T47D (cell line): ENCODE data around the gene TMEM201.

Source experiments
- DNase-seq, 2 experiments: peaks; one replicate each; pipeline versions ENCODE4 v3.0.0 to v3.0.0-alpha.2; 2011 to 2012; ENCODE audit warnings: low read depth in 1 of 2, low spot score in 1 of 2
- JUND ChIP-seq: IDR thresholded peaks from 2 replicates; pipeline ENCODE4 v1.6.1; 2012; ENCODE audit warnings: low read depth
- in situ Hi-C: cut with HindIII; loops from 2 replicates; pipeline ENCODE4 v1.10.0; 2016; ENCODE audit warnings: low sequenced_read_pairs, low pct_unique_long_range_greater_than_20kb

The TMEM201 gene

DNA sequence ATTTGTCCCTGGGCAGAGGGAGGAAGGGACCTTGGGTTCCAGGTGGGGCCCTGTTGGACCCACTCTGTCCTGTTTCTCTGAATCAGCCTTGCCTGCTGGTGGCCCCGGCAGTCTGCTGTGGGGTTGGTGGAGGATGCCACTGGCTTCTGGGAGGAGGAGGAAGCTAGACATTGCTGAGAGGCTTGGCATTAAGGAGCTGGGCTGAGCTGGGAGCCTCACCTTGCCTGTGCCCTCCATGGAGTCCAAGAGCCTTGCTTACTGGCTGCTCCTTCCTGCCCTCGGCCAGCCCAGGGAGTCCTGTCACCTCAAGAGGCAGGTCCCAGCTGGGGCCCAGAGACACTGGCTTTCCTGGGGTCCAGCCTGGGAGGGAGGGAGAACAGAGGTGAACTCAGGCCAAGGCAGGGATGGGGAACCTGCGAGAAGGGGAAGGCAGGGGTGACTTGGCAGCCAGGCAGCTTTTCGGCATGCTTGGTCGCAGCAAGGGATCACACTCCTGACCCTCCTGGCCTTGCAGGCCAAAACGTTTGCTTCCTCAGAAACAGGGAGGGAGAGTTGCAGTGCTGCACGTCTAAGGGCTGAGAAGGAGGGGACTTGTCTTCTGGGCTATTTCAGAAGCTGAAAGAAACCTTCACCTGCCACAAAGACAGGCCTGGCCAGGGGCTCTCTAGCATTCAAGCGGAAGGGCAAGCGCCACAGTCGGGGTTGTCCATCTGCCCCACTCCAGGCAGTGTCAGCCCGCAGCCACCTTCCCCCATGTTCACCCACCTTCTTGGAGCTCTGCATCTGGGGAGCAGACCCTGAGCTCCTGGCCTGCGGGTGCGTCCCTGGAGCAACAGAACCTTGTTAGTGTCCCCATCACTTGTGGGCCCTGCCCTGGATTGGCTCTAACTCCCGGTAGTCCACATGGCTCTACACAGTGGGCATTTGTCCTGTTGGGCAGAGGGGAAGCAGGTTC is 8.9 kb downstream of the TMEM201 start:
- no peak for TF ChIP-seq JUND
- no peak for DNase-seq
- in situ Hi-C loops = no loop called here

DNA sequence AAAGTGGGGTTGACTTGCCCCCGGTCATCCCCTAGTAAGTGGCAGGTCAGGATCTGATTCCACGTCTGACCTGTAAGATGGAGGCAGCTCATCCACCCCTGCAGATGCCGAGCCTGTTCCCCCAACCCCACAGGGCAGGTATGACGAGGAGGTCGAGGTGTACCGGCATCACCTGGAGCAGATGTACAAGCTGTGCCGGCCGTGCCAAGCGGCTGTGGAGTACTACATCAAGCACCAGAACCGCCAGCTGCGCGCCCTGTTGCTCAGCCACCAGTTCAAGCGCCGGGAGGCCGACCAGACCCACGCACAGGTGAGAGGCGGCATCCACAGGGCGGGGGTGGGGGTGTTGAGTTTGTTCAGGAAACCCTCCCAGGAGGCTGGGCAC is 9.6 kb downstream of the TMEM201 start:
- TF ChIP-seq JUND = no peak
- in situ Hi-C loops = no loop called here
- DNase-seq = no peak

DNA sequence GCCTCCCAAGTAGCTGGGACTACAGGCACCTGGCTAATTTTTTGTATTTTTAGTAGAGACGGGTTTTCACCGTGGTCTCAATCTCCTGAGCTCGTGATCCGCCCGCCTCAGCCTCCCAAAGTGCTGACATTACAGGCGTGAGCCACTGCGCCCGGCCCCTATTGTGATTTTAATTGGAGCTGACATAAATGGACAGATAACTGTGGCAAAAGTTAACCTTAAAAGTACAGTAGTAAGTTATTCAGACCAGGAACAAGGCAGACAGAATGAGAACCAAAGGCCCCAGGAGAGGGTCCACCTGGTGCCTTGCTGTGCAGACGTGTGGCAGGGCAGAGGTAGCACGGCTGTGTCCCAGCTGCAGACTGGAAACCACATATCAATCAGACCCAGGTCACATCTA is 11.0 kb downstream of the TMEM201 start:
- no peak for DNase-seq
- TF ChIP-seq JUND = no peak
- in situ Hi-C loops = no loop called here

DNA sequence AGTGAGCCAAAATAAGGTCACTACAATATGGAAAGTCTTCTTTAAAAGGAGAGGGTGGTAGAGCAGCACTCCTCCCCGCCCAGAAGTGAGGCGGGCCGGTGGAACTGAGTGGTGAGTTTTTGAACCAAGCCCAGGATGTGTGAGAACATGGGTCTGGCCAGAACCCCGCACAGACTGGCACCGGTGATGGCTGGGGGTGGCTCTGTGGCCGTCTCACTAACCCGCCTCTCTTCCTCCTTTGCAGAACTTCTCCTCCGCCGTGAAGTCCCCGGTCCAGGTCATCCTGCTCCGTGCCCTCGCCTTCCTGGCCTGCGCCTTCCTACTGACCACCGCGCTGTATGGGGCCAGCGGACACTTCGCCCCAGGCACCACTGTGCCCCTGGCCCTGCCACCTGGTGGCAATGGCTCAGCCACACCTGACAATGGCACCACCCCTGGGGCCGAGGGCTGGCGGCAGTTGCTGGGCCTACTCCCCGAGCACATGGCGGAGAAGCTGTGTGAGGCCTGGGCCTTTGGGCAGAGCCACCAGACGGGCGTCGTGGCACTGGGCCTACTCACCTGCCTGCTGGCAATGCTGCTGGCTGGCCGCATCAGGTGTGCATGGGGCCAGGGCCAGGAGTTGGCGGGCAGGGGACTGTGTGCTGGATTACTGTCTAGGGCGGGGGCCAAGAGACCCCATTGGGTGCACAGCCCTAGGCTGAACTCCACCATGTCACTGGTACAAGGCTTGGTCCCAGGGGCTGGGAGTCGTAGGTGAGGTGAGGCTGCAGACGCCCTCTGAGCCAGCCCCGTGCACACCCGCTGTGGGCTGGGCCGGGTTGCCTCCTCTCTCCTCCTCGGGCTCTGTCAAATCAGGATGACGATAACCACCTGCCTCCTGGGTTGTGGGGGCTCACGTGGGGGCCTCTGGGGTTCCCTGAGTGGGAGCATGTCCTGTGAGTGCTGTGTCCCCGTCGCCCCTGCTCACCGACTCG is 12.4 kb downstream of the TMEM201 start:
- in situ Hi-C loops = no loop called here

DNA sequence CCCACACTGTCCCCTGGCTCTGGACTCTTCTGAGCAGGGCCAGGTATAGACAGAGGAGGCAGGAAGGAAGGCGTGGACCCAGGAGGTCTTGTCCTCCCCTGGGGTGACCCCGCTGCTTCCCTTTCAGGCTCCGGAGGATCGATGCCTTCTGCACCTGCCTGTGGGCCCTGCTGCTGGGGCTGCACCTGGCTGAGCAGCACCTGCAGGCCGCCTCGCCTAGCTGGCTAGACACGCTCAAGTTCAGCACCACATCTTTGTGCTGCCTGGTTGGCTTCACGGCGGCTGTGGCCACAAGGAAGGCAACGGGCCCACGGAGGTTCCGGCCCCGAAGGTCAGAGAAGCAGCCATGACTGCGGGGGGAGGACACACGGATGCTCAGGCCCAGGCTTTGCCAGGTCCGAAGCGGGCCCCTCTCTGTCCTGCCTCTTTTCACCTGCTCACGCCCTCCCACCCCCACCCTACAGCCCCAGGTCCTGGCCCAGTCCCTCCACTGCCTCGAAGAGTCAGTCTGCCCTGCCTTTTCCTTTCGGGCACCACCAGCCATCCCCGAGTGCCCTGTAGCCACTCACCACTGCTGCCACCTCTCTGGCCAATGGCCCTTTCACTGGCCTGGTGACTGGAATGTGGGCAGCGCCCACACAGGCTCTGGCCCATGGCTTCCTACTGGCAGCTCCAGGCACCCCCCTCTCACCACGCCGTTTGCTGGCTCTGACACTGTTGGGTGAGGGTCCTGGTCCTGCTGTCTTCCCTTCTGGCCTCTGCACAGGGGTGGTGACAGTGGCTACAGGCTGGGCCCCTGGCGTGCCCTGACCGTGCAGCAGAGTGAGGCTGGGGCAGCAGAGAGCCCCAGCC is 13.5 kb downstream of the TMEM201 start:
- DNase-seq = no peak
- no peak for TF ChIP-seq JUND
- in situ Hi-C loops = no loop called here

More for the DNA sequence above, 12.4 kb downstream of the TMEM201 start:
- no peak for DNase-seq
- no peak for TF ChIP-seq JUND

DNA sequence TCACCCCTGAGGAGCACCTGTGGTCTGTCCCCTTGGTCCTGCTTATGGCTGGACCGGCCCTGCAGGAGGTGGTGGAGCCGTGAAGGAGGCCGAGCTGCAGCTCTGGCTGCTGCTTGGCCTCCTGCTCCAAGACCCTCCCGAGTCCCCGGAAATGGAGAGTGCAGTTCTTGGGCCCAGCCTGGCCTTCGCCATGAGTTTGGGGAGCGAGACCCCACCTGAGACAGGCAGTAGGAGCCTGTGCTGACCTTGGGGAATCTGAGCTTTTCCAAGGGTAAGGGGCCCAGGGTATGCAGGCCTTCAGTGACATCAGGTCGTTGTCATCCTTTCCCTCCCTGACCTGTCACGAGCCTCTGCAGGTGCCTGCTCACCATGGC is 14.1 kb downstream of the TMEM201 start:
- TF ChIP-seq JUND = no peak
- in situ Hi-C loops = no loop called here
- DNase-seq = no peak

DNA sequence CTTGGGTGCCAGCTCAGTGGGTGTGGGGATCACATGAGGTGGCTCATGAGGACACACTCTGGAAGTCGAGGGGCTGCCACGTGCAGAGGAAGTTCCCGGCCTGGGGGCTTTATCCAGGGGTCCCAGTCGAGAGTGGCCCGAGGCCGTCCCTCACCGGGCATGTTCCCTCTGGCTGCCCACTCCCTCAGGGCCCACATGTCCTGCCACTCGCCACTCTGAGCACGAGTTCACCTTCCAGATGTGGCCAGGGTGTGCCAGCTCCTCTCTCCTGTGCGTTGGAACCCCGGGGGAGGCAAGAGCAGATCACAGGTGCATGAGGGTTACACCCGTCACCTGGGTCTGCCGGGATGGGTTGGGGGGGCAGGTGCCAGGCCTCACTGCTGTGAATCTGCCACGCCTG is 14.6 kb downstream of the TMEM201 start:
- in situ Hi-C loops = no loop called here

DNA sequence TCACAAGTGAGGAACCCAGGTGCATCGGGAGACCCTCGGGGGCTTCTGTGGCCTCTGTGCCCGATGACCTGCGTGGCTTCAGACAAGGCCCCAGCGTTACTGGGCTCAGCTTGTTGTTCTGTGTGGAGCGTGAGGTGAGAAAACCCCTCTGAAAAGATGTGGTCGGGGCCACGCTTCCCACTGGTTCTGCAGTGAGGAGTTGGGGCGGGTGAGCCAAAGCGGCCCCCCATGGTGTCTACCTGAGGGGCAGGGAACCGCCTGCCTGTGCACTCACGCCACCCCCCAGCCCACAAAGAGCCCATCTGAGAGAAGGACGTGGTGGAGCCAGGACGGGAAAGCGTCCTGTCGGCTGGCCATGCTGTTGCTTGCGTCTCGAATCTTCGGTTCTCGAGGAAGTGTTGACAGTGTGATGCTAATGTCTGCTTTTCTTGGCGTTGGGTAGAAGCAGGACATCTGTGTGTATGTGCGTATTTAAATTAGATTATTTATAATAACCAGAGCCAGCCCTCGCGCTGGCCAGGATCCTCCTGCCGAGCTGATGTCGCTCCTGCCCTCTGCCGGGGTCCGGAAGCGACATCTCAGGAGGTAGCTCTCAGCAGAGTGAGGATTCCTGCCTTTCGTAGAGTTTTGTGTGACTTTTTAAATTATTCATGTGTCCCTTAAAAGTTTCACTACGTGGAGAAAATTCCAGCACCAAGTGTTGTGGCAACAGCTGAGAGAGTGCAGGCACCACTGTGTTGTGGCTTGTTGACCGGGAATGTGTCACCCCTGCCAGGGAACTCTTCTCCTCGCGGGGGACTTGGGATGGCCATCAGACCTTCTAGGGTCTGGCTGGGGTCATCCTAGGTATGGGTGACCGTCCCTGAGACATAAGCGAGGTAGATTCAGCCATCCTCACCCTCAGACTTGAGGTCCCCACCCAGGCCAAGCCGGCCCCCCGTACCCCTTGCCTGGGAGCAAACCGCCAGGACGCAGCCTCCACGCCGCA is 15.3 kb downstream of the TMEM201 start:
- in situ Hi-C loops = no loop called here
- no peak for DNase-seq

More for the DNA sequence above, 14.6 kb downstream of the TMEM201 start:
- no peak for TF ChIP-seq JUND
- DNase-seq = no peak

DNA sequence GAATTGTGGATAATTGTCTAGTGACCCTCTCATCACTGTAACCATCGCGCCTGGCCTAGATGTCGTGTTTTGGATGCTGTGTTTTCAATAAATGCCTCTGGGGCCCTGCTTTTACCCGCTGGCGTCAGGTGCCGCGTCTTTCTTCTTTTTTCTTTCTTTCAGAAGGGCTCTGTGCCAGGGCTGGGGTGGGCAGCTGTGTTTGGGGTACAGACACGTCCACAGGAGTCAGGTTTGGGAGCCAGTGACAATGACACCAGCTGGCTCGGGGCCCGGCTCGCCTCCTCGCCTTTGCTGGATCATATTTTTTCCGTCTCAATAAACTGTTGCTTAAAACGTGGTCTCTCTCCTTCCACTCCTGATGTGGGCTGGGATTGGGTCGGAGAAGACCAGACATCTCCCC is 16.1 kb downstream of the TMEM201 start:
- DNase-seq = no peak
- no peak for TF ChIP-seq JUND
- in situ Hi-C loops = no loop called here

More for the DNA sequence above, 15.3 kb downstream of the TMEM201 start:
- TF ChIP-seq JUND = no peak

DNA sequence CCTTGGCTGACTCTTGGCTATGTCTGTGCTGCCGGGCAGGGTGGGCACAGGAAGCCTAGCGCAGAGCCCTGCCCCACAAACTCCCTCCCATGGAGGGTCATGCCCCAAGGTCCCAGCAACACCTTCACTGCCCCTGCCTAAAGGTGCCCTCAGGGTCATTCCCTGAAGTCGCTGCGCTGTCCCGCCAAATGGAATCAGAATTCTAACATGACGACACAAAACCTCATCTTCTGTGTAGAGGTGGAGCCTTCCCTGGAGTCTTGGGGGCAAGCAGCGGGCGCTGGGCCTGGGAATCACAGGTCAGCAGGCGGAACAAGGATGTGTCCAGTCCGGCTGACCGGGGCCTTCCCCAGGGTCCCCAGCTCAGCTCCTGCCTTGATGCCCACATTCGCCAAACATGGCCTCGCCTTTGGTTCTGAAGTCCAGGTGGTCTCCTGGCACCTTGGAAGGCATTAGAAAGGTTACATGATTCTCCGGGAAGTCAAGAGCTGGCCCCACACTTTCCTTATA is 17.3 kb downstream of the TMEM201 start:
- no peak for DNase-seq
- in situ Hi-C loops = no loop called here
- no peak for TF ChIP-seq JUND

DNA sequence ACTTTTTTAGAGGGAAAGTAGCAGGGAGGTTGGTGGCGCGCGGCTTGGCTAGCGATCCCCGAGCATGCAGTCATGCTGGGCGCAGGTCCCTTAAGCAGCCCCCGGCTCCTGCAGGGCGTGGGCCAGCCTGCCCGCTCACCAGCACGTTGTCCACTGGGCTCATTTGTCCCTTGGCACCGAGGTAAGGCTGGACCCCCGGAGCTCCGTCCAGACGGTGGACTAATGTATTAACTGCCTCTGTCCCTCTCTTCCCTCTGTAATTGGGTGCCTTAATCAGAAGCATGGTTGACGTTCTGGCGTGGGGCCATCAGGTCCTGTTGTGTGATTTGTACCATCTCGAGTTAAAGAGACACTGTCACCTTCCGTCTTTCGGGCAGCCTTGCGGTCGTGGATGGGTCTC is 17.7 kb downstream of the TMEM201 start:
- in situ Hi-C loops = no loop called here
- TF ChIP-seq JUND = no peak
- DNase-seq = no peak
